Measurements from ENCODE around the gene APBA2.

The APBA2 gene

GRCh38 chr15:29059871-29060640 lies 174.3 kb downstream of the APBA2 start:
- H3K4me3 ChIP-seq (ENCODE audit: insufficient read depth, low read depth, low read length, poor library complexity, severe bottlenecking) = no peak overlapping the region
- H3K27ac ChIP-seq (ENCODE audit: insufficient read depth, low read length, poor library complexity, severe bottlenecking) = no peak overlapping the region
- no peak for DNase-seq
- no peaks in the 10 kb centered on the region for H3K27me3 ChIP-seq (replicated peaks; ENCODE audit: control insufficient read depth, insufficient read depth, low read length, poor library complexity, severe bottlenecking)
- no peaks in the 10 kb centered on the region for H3K36me3 ChIP-seq (ENCODE audit: control insufficient read depth, insufficient read depth, low read length)
- no peaks in the 10 kb centered on the region for H3K4me1 ChIP-seq (ENCODE audit: control insufficient read depth, insufficient read depth, low read length, poor library complexity, severe bottlenecking)
- no peaks in the 10 kb centered on the region for H3K9me3 ChIP-seq (ENCODE audit: control insufficient read depth, low read length)

GRCh38 chr15:29061746-29062145 lies 176.0 kb downstream of the APBA2 start:
- no peak overlapping the region for H3K27ac ChIP-seq (ENCODE audit: insufficient read depth, low read length, poor library complexity, severe bottlenecking)
- no peaks in the 10 kb centered on the region for H3K4me1 ChIP-seq (ENCODE audit: control insufficient read depth, insufficient read depth, low read length, poor library complexity, severe bottlenecking)
- H3K4me3 ChIP-seq (ENCODE audit: insufficient read depth, low read depth, low read length, poor library complexity, severe bottlenecking) = no peak overlapping the region
- no peaks in the 10 kb centered on the region for H3K27me3 ChIP-seq (replicated peaks; ENCODE audit: control insufficient read depth, insufficient read depth, low read length, poor library complexity, severe bottlenecking)
- no peak for DNase-seq
- no peaks in the 10 kb centered on the region for H3K36me3 ChIP-seq (ENCODE audit: control insufficient read depth, insufficient read depth, low read length)
- no peaks in the 10 kb centered on the region for H3K9me3 ChIP-seq (ENCODE audit: control insufficient read depth, low read length)

GRCh38 chr15:29062179-29062591 lies 176.4 kb downstream of the APBA2 start:
- no peak for DNase-seq
- H3K27me3 ChIP-seq (replicated peaks; ENCODE audit: control insufficient read depth, insufficient read depth, low read length, poor library complexity, severe bottlenecking) = no peaks in the 10 kb centered on the region
- no peak overlapping the region for H3K27ac ChIP-seq (ENCODE audit: insufficient read depth, low read length, poor library complexity, severe bottlenecking)

GRCh38 chr15:29062626-29063025 lies 176.9 kb downstream of the APBA2 start:
- no peaks in the 10 kb centered on the region for H3K36me3 ChIP-seq (ENCODE audit: control insufficient read depth, insufficient read depth, low read length)
- no peaks in the 10 kb centered on the region for H3K27me3 ChIP-seq (replicated peaks; ENCODE audit: control insufficient read depth, insufficient read depth, low read length, poor library complexity, severe bottlenecking)
- DNase-seq = no peak
- no peak overlapping the region for H3K4me3 ChIP-seq (ENCODE audit: insufficient read depth, low read depth, low read length, poor library complexity, severe bottlenecking)
- H3K9me3 ChIP-seq (ENCODE audit: control insufficient read depth, low read length) = no peaks in the 10 kb centered on the region
- no peaks in the 10 kb centered on the region for H3K4me1 ChIP-seq (ENCODE audit: control insufficient read depth, insufficient read depth, low read length, poor library complexity, severe bottlenecking)
- H3K27ac ChIP-seq (ENCODE audit: insufficient read depth, low read length, poor library complexity, severe bottlenecking) = no peak overlapping the region

More at GRCh38 chr15:29062179-29062591, 176.4 kb downstream of the APBA2 start:
- no peak overlapping the region for H3K4me3 ChIP-seq (ENCODE audit: insufficient read depth, low read depth, low read length, poor library complexity, severe bottlenecking)
- H3K36me3 ChIP-seq (ENCODE audit: control insufficient read depth, insufficient read depth, low read length) = no peaks in the 10 kb centered on the region
- no peaks in the 10 kb centered on the region for H3K9me3 ChIP-seq (ENCODE audit: control insufficient read depth, low read length)
- no peaks in the 10 kb centered on the region for H3K4me1 ChIP-seq (ENCODE audit: control insufficient read depth, insufficient read depth, low read length, poor library complexity, severe bottlenecking)

GRCh38 chr15:29063646-29064045 lies 177.9 kb downstream of the APBA2 start:
- Histone ChIP-seq H3K27ac (ENCODE audit: insufficient read depth, low read length, poor library complexity, severe bottlenecking) (no peak overlapping the region), H3K36me3 (ENCODE audit: control insufficient read depth, insufficient read depth, low read length) (no peaks in the 10 kb centered on the region), H3K4me3 (ENCODE audit: insufficient read depth, low read depth, low read length, poor library complexity, severe bottlenecking) (no peak overlapping the region), H3K4me1 (ENCODE audit: control insufficient read depth, insufficient read depth, low read length, poor library complexity, severe bottlenecking) (no peaks in the 10 kb centered on the region), H3K9me3 (ENCODE audit: control insufficient read depth, low read length) (no peaks in the 10 kb centered on the region), H3K27me3 (replicated peaks; ENCODE audit: control insufficient read depth, insufficient read depth, low read length, poor library complexity, severe bottlenecking) (no peaks in the 10 kb centered on the region)
- no peak for DNase-seq

- no peak for DNase-seq
- no peak overlapping the region for H3K27ac ChIP-seq (ENCODE audit: insufficient read depth, low read length, poor library complexity, severe bottlenecking)
- no peaks in the 10 kb centered on the region for H3K36me3 ChIP-seq (ENCODE audit: control insufficient read depth, insufficient read depth, low read length)
- H3K27me3 ChIP-seq (replicated peaks; ENCODE audit: control insufficient read depth, insufficient read depth, low read length, poor library complexity, severe bottlenecking) = no peaks in the 10 kb centered on the region
- H3K9me3 ChIP-seq (ENCODE audit: control insufficient read depth, low read length) = no peaks in the 10 kb centered on the region
- no peaks in the 10 kb centered on the region for H3K4me1 ChIP-seq (ENCODE audit: control insufficient read depth, insufficient read depth, low read length, poor library complexity, severe bottlenecking)
- no peak overlapping the region for H3K4me3 ChIP-seq (ENCODE audit: insufficient read depth, low read depth, low read length, poor library complexity, severe bottlenecking)
These were observed 178.5 kb downstream of the APBA2 start for GRCh38 chr15:29064290-29064689.

- no peak for DNase-seq
- Histone ChIP-seq H3K27me3 (replicated peaks; ENCODE audit: control insufficient read depth, insufficient read depth, low read length, poor library complexity, severe bottlenecking) (no peaks in the 10 kb centered on the region), H3K36me3 (ENCODE audit: control insufficient read depth, insufficient read depth, low read length) (no peaks in the 10 kb centered on the region), H3K4me3 (ENCODE audit: insufficient read depth, low read depth, low read length, poor library complexity, severe bottlenecking) (no peak overlapping the region), H3K27ac (ENCODE audit: insufficient read depth, low read length, poor library complexity, severe bottlenecking) (no peak overlapping the region), H3K4me1 (ENCODE audit: control insufficient read depth, insufficient read depth, low read length, poor library complexity, severe bottlenecking) (no peaks in the 10 kb centered on the region), H3K9me3 (ENCODE audit: control insufficient read depth, low read length) (no peaks in the 10 kb centered on the region)
These were observed 179.0 kb downstream of the APBA2 start for GRCh38 chr15:29064731-29065130.

- Histone ChIP-seq H3K36me3 (ENCODE audit: control insufficient read depth, insufficient read depth, low read length) (no peaks in the 10 kb centered on the region), H3K9me3 (ENCODE audit: control insufficient read depth, low read length) (no peaks in the 10 kb centered on the region), H3K27me3 (replicated peaks; ENCODE audit: control insufficient read depth, insufficient read depth, low read length, poor library complexity, severe bottlenecking) (no peaks in the 10 kb centered on the region), H3K4me3 (ENCODE audit: insufficient read depth, low read depth, low read length, poor library complexity, severe bottlenecking) (no peak overlapping the region), H3K27ac (ENCODE audit: insufficient read depth, low read length, poor library complexity, severe bottlenecking) (no peak overlapping the region), H3K4me1 (ENCODE audit: control insufficient read depth, insufficient read depth, low read length, poor library complexity, severe bottlenecking) (no peaks in the 10 kb centered on the region)
- no peak for DNase-seq
These were observed 179.8 kb downstream of the APBA2 start for GRCh38 chr15:29065571-29065970.

GRCh38 chr15:29066310-29066709 lies 180.5 kb downstream of the APBA2 start:
- H3K27me3 ChIP-seq (replicated peaks; ENCODE audit: control insufficient read depth, insufficient read depth, low read length, poor library complexity, severe bottlenecking) = no peaks in the 10 kb centered on the region
- no peaks in the 10 kb centered on the region for H3K4me1 ChIP-seq (ENCODE audit: control insufficient read depth, insufficient read depth, low read length, poor library complexity, severe bottlenecking)
- DNase-seq = no peak
- no peak overlapping the region for H3K27ac ChIP-seq (ENCODE audit: insufficient read depth, low read length, poor library complexity, severe bottlenecking)
- H3K9me3 ChIP-seq (ENCODE audit: control insufficient read depth, low read length) = no peaks in the 10 kb centered on the region
- H3K36me3 ChIP-seq (ENCODE audit: control insufficient read depth, insufficient read depth, low read length) = no peaks in the 10 kb centered on the region
- H3K4me3 ChIP-seq (ENCODE audit: insufficient read depth, low read depth, low read length, poor library complexity, severe bottlenecking) = no peak overlapping the region

- Histone ChIP-seq H3K36me3 (ENCODE audit: control insufficient read depth, insufficient read depth, low read length) (no peaks in the 10 kb centered on the region), H3K27ac (ENCODE audit: insufficient read depth, low read length, poor library complexity, severe bottlenecking) (no peak overlapping the region), H3K4me1 (ENCODE audit: control insufficient read depth, insufficient read depth, low read length, poor library complexity, severe bottlenecking) (no peaks in the 10 kb centered on the region), H3K27me3 (replicated peaks; ENCODE audit: control insufficient read depth, insufficient read depth, low read length, poor library complexity, severe bottlenecking) (no peaks in the 10 kb centered on the region), H3K4me3 (ENCODE audit: insufficient read depth, low read depth, low read length, poor library complexity, severe bottlenecking) (no peak overlapping the region), H3K9me3 (ENCODE audit: control insufficient read depth, low read length) (no peaks in the 10 kb centered on the region)
- DNase-seq = no peak
These were observed 181.1 kb downstream of the APBA2 start for GRCh38 chr15:29066838-29067237.

Measured in effector memory CD4-positive, alpha-beta T cell (primary cell).